Thoracic aorta (tissue), 2 donors: ENCODE measurements around the gene ARL15. TPM values are rescaled to one million over a fixed set of nuclear protein-coding genes. Genes with fewer than 3 reads are reported as not detected.
A peak's percentile ranks its signal among the peaks of the same experiment; 100 is the strongest.

Experiments used
- ATAC-seq: fragments of 150-250 bp; one replicate; pipeline ENCODE4 v1.8.0; 2017; ENCODE audit warnings: low read depth; ENCODE audit not compliant: insufficient number of reproducible peaks, low FRiP score
- DNase-seq: peaks from one replicate; pipeline ENCODE4 v3.0.0-alpha.2; 2020; ENCODE audit warnings: low spot score
- H3K27ac ChIP-seq, 2 donors: fragments of 200-600 bp; sonication (generic); 1 replicate in 1 of 2; 2 replicates in 1 of 2; pipeline ENCODE4 v1.5.1; 2016; ENCODE audit warnings: mild to moderate bottlenecking in 2 of 2, moderate library complexity in 2 of 2
- H3K27me3 ChIP-seq: fragments of 200-600 bp; sonication (generic); replicated peaks from 2 replicates; pipeline ENCODE4 v1.6.0; 2016; ENCODE audit warnings: mild to moderate bottlenecking; ENCODE audit not compliant: insufficient read depth
- H3K36me3 ChIP-seq: fragments of 200-600 bp; sonication (generic); one replicate; pipeline ENCODE4 v1.5.1; 2016
- H3K4me1 ChIP-seq, 2 donors: fragments of 200-600 bp; sonication (generic); 1 replicate in 1 of 2; 2 replicates in 1 of 2; pipeline versions ENCODE4 v1.5.1 to v1.6.0; 2016; ENCODE audit warnings: low read depth in 2 of 2, mild to moderate bottlenecking in 1 of 2; ENCODE audit not compliant: control insufficient read depth in 1 of 2
- H3K4me3 ChIP-seq: fragments of 200-600 bp; sonication (generic); 2 replicates; pipeline ENCODE4 v1.5.1; 2016; ENCODE audit warnings: mild to moderate bottlenecking
- H3K9me3 ChIP-seq: fragments of 200-600 bp; sonication (generic); 2 replicates; pipeline ENCODE4 v1.5.1; 2016
- CTCF ChIP-seq: fragments of 200-600 bp; sonication (generic); IDR thresholded peaks from one replicate; pipeline ENCODE4 v1.5.1; 2019; ENCODE audit warnings: antibody characterized with exemption
- total RNA-seq, 2 donors: library from RNA; depleted of rRNA; stranded (reverse); fragments of >200 nt; gene quantifications; one replicate each; pipeline versions ENCODE4 v1.1.0 to v1.2.3, GENCODE V29; 2016

Gene ARL15
- total RNA-seq, 2 donors from 2014 or later = 23.6 to 36.8 TPM

GRCh38 chr5:54312499-54312898 is 2.1 kb upstream of the ARL15 start:
- Histone ChIP-seq H3K4me3 (no peak overlapping the region), H3K36me3 (no peaks in the 10 kb centered on the region), H3K4me1 (peaks cover 7% of the 10 kb centered on the region in 2 donors), H3K27me3 (no peaks in the 10 kb centered on the region), H3K9me3 (no peaks in the 10 kb centered on the region), H3K27ac (no peak overlapping the region)
- ATAC-seq = no peak
- DNase-seq = no peak
- no peak for TF ChIP-seq CTCF

- peak overlapping the region; percentile 40 to 76 for H3K27ac ChIP-seq
- H3K4me3 ChIP-seq = peak overlapping the region; percentile 87
- no peaks in the 10 kb centered on the region for H3K9me3 ChIP-seq
These were observed 854 bp upstream of the ARL15 start for GRCh38 chr5:54311176-54311677.

DNA sequence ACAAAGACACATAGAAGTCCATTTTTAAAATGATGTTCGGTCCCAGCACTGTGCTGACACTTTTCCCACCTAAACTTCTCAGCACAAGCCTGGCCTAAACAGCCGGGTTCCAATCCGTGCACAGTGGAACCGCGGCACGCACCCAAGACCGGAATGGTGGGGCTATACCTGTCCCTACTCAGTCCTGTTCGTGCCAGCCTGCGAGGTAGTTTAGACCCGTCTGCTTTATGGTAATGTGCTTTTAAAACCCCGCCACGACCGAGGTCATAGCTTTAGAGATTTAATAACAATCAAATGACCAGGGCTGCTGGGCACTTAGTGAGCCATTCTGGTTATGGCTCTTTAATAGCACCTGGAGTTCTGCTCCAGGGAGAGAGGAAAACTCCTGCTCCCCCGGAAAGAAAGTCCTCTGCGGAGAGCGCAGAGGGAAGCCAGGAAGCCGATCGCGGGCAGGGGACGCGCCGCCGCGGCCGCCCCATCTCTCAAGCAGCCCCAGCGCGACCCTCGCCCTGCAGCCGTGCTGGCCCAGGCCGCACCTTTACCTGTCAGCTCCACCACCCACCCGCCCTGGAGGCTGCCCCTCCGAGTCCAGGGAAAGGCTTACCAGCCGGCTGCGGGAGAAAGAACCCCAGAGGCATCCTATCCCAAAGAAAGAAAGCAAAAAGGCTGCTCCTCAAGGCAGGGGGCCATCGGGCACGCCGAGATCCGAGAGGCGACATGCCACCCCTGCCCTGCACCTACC is 511 bp downstream of the ARL15 start:
- no peaks in the 10 kb centered on the region for H3K27me3 ChIP-seq
- no peak for DNase-seq
- no peaks in the 10 kb centered on the region for H3K36me3 ChIP-seq
- H3K4me1 ChIP-seq = peaks cover 7% of the 10 kb centered on the region in 2 donors
- TF ChIP-seq CTCF = no peak
- peak overlapping the region; percentile 87 for H3K4me3 ChIP-seq
- ATAC-seq = no peak
- H3K27ac ChIP-seq = peak overlapping the region; percentile 36 to 76
- no peaks in the 10 kb centered on the region for H3K9me3 ChIP-seq

More at GRCh38 chr5:54311176-54311677, 854 bp upstream of the ARL15 start:
- ATAC-seq (no peak), DNase-seq (no peak)
- Histone ChIP-seq H3K36me3 (no peaks in the 10 kb centered on the region), H3K27me3 (no peaks in the 10 kb centered on the region), H3K4me1 (peaks cover 7% of the 10 kb centered on the region in 2 donors)
- TF ChIP-seq CTCF = no peak

DNA sequence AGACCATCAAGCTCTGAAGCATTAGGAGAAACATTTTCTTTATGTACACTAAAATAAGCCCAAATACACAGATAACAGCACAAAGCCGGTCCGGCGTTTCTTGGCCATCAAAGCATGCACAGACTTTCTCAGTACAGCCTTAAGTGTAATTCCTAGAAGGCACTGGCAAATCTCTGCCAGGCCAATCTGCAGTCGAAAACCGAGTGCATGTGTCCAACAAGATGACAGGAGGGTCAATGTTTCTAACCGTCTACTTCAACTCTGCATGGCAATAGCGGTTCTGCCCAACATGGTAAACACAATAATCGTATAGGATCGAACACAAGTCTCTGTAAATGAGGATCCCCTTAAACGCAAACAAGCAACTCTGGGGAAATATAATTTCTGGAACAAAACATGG is 1.1 kb downstream of the ARL15 start:
- no peaks in the 10 kb centered on the region for H3K9me3 ChIP-seq
- H3K27me3 ChIP-seq = no peaks in the 10 kb centered on the region
- ATAC-seq = no peak
- TF ChIP-seq CTCF = no peak
- H3K27ac ChIP-seq = no peak overlapping the region
- peak overlapping the region; percentile 87 for H3K4me3 ChIP-seq
- no peaks in the 10 kb centered on the region for H3K36me3 ChIP-seq
- no peak for DNase-seq
- peaks cover 7% of the 10 kb centered on the region in 2 donors for H3K4me1 ChIP-seq

DNA sequence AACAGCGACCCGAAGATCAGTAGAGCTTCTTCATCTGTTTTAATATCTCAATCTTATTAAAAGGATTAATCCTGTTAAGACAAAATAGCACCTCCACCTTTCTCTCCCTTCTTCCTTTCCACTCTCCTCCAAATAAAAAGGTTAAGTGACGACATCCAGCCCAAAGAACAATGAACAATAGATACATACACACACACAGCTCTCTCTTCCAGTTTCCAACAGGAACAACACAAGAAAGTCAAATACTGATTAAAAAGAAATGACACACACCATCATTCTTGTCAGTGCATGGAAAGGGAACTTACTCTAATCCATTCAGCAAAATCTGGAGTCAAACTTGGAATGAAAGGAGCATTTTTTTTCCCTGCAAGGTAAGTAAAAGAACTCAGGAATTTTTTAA is 2.8 kb downstream of the ARL15 start:
- peaks cover 7% of the 10 kb centered on the region in 2 donors for H3K4me1 ChIP-seq
- ATAC-seq = no peak
- H3K27me3 ChIP-seq = no peaks in the 10 kb centered on the region
- H3K4me3 ChIP-seq = no peak overlapping the region
- no peak for DNase-seq
- H3K9me3 ChIP-seq = no peaks in the 10 kb centered on the region
- TF ChIP-seq CTCF = no peak
- no peak overlapping the region for H3K27ac ChIP-seq
- no peaks in the 10 kb centered on the region for H3K36me3 ChIP-seq
